DOHH2 (cell line): ENCODE measurements around the gene GREM1.

ENCODE experiments used
- H3F3A ChIP-seq: fragments of 200-600 bp; sonication (generic), shearing (Covaris generic); 2 replicates; pipeline ENCODE4 v1.6.0; 2016; ENCODE audit warnings: antibody characterized with exemption, mild to moderate bottlenecking; ENCODE audit not compliant: control insufficient read depth, insufficient read depth
- H3K27ac ChIP-seq: fragments of 200-600 bp; sonication (generic); 2 replicates; pipeline ENCODE4 v1.5.1; 2014; ENCODE audit warnings: low read depth, mild to moderate bottlenecking, low read length, moderate library complexity
- H3K27me3 ChIP-seq: fragments of 200-600 bp; sonication (generic); 2 replicates; pipeline ENCODE4 v1.6.1; 2014; ENCODE audit warnings: mild to moderate bottlenecking, low read length, mixed read lengths; ENCODE audit not compliant: control insufficient read depth
- H3K36me3 ChIP-seq: fragments of 200-600 bp; sonication (generic); 2 replicates; pipeline ENCODE4 v1.6.1; 2014; ENCODE audit warnings: mild to moderate bottlenecking, low read length, moderate library complexity, mixed read lengths; ENCODE audit not compliant: control insufficient read depth
- H3K4me1 ChIP-seq: fragments of 200-600 bp; sonication (generic); 2 replicates; pipeline ENCODE4 v1.6.1; 2014; ENCODE audit warnings: mild to moderate bottlenecking, low read length, mixed read lengths; ENCODE audit not compliant: control insufficient read depth
- H3K4me2 ChIP-seq: fragments of 200-600 bp; sonication (generic); 2 replicates; pipeline ENCODE4 v1.6.0; 2014; ENCODE audit warnings: mild to moderate bottlenecking, low read length, moderate library complexity
- H3K4me3 ChIP-seq: fragments of 200-600 bp; sonication (generic); 2 replicates; pipeline ENCODE4 v1.5.1; 2014; ENCODE audit warnings: mild to moderate bottlenecking, low read length, mixed read lengths
- H3K79me2 ChIP-seq: fragments of 200-600 bp; sonication (generic); 2 replicates; pipeline ENCODE4 v1.6.1; 2014; ENCODE audit warnings: mild to moderate bottlenecking, low read length, mixed read lengths; ENCODE audit not compliant: control insufficient read depth
- H3K9me2 ChIP-seq: fragments of 200-600 bp; sonication (generic); replicated peaks from 2 replicates; pipeline ENCODE4 v1.6.1; 2014; ENCODE audit warnings: mild to moderate bottlenecking, low read length, mixed read lengths; ENCODE audit not compliant: control insufficient read depth
- H3K9me3 ChIP-seq: fragments of 200-600 bp; sonication (generic); 2 replicates; pipeline ENCODE4 v1.6.1; 2014; ENCODE audit warnings: antibody characterized with exemption, low read length, mixed read lengths; ENCODE audit not compliant: control insufficient read depth, insufficient read depth
- H4K20me1 ChIP-seq: fragments of 200-600 bp; sonication (generic); 2 replicates; pipeline ENCODE4 v1.6.0; 2014; ENCODE audit warnings: low read depth, mild to moderate bottlenecking, antibody characterized with exemption, low read length, moderate library complexity; ENCODE audit not compliant: control insufficient read depth, insufficient read depth
- EZH2phosphoT487 ChIP-seq: fragments of 200-600 bp; sonication (generic); IDR thresholded peaks from 2 replicates; pipeline ENCODE4 v1.6.1; 2017; ENCODE audit warnings: borderline replicate concordance, mild to moderate bottlenecking, antibody characterized with exemption, low read length, moderate library complexity, mixed read lengths
- TF ChIP-seq, protein P1 (sequence below): fragments of 200-600 bp; sonication (generic); IDR thresholded peaks from one replicate; pipeline ENCODE4 v1.5.1; 2014; ENCODE audit warnings: antibody characterized with exemption, mild to moderate bottlenecking, low read depth, low read length; ENCODE audit not compliant: poor library complexity, severe bottlenecking

Gene GREM1

DNA sequence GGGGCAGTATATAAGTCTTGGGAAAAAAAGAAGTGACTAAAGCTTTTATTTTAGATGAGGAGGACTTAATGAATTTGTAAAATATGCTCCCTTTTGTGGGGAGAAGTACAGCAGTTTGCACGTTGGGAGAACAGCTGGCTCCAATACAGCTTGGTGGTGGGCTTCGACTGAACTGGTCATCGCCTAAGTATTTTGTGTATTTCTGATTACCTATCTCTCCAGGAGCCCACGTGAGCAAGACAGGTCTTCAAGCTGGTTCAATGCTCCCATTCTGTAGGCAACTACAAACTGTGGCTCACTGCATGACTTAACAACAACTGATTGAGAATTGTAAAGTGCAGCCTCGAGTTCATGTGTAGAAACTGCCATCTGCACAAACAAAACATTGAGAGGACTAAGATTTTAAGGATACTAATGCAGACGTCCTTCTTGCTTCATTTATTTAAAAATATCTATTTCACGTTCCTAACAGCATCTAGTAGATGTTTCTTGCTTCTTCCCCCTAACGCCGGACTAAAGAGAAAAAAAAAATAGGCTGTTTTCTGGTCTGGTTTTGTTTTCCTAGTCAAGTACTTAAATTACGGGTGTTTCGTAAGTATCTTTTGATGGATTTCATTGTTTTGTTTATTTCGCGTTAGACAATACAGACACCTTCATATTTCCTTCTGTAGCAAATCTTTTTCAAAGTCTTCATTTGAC is 1.4 kb upstream of the GREM1 start:
- no peaks in the 10 kb centered on the region for H3K36me3 ChIP-seq
- H3K9me3 ChIP-seq: no peaks in the 10 kb centered on the region; the same call in 1 of the 2 replicates
- no peak overlapping the region for H3K4me3 ChIP-seq
- no peaks in the 10 kb centered on the region for H3K4me1 ChIP-seq
- H3F3A ChIP-seq: no peaks in the 10 kb centered on the region
- no peaks in the 10 kb centered on the region for H4K20me1 ChIP-seq
- no peak overlapping the region for H3K27ac ChIP-seq
- H3K27me3 ChIP-seq: peaks cover 16% of the 10 kb centered on the region
- H3K9me2 ChIP-seq: no peaks in the 10 kb centered on the region
- no peak overlapping the region for H3K4me2 ChIP-seq
- no peaks in the 10 kb centered on the region for H3K79me2 ChIP-seq
- TF ChIP-seq, protein P1, sequence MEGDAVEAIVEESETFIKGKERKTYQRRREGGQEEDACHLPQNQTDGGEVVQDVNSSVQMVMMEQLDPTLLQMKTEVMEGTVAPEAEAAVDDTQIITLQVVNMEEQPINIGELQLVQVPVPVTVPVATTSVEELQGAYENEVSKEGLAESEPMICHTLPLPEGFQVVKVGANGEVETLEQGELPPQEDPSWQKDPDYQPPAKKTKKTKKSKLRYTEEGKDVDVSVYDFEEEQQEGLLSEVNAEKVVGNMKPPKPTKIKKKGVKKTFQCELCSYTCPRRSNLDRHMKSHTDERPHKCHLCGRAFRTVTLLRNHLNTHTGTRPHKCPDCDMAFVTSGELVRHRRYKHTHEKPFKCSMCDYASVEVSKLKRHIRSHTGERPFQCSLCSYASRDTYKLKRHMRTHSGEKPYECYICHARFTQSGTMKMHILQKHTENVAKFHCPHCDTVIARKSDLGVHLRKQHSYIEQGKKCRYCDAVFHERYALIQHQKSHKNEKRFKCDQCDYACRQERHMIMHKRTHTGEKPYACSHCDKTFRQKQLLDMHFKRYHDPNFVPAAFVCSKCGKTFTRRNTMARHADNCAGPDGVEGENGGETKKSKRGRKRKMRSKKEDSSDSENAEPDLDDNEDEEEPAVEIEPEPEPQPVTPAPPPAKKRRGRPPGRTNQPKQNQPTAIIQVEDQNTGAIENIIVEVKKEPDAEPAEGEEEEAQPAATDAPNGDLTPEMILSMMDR: no peak
- TF ChIP-seq EZH2phosphoT487: no peak; the same call in 1 of the 2 replicates

DNA sequence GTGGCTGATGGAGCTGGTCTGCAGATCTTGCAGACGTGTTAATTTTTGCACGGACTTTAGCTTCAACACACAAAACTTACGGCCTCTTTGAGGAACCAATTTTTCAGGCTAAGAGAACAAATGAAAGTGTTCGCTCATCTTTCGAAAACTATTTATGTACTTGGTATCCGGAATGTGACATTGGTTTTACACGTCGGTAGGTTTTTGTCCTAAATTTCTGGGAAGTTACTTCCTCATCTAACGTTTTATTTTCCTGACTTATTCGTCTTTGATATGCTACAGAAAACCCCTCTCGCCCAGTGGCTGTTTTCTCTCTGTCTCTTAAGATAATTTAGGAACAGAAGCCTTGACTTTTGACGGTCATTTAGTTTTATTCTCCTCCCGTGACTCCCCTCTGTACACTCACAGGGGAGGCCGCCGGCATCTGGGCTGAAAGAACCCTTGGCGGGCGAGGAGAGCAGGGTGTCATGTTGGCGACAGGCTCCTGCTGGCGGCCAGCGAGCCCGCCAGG is 834 bp upstream of the GREM1 start:
- Histone ChIP-seq H3F3A (no peaks in the 10 kb centered on the region), H3K27me3 (peaks cover 16% of the 10 kb centered on the region), H3K4me1 (no peaks in the 10 kb centered on the region), H3K9me2 (no peaks in the 10 kb centered on the region), H4K20me1 (no peaks in the 10 kb centered on the region), H3K79me2 (no peaks in the 10 kb centered on the region), H3K36me3 (no peaks in the 10 kb centered on the region), H3K27ac (no peak overlapping the region), H3K9me3 (no peaks in the 10 kb centered on the region; the same call in 1 of the 2 replicates), H3K4me2 (no peak overlapping the region), H3K4me3 (no peak overlapping the region)
- TF ChIP-seq EZH2phosphoT487: no peak; the same call in 1 of the 2 replicates
- TF ChIP-seq, protein P1: no peak

DNA sequence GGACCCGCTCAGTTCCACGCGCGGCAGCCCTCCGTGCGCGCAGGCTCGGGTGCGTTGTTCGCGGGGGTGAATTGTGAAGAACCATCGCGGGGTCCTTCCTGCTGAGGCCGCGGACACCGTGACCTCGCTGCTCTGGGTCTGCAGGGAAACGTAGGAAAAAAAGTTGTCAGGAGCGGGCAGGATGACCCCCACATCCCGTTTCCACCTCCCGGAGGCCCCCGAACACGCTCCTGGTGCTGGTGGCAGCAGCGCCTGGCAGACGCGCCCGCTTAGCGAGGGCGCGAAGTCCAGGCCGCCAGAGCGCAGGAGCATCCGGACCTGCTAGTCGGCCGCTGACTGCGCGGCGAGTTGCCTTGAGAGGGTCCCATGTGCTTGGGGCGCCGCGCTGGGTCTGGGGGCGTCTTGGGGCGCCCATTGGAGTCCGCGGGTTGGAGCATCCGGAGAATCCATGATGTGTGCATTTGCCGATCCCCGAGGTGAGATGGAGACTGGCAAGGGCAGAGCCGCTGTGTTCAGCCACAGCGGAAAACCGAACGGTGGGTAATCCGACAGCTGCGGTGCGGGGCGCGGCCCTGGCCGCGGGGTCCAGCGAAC is 520 bp downstream of the GREM1 start:
- no peak overlapping the region for H3K4me2 ChIP-seq
- H3K4me3 ChIP-seq: no peak overlapping the region
- H4K20me1 ChIP-seq: no peaks in the 10 kb centered on the region

More for the DNA sequence above, 520 bp downstream of the GREM1 start:
- H3K27me3 ChIP-seq: peaks cover 20% of the 10 kb centered on the region
- no peaks in the 10 kb centered on the region; the same call in 1 of the 2 replicates for H3K9me3 ChIP-seq
- H3K79me2 ChIP-seq: no peaks in the 10 kb centered on the region
- H3K36me3 ChIP-seq: no peaks in the 10 kb centered on the region
- H3F3A ChIP-seq: no peaks in the 10 kb centered on the region
- H3K9me2 ChIP-seq: no peaks in the 10 kb centered on the region
- H3K4me1 ChIP-seq: no peaks in the 10 kb centered on the region
- no peak overlapping the region for H3K27ac ChIP-seq
- no peak for TF ChIP-seq EZH2phosphoT487
- TF ChIP-seq, protein P1: no peak
